HG02588 (cell line): Measurements from ENCODE around the gene HBZ.
A peak's percentile ranks its signal among the peaks of the same experiment; 100 is the strongest.
"Not testable (repeated sequence)": the region's sequence is repeated elsewhere in the genome, so short reads cannot be mapped to it uniquely, and the experiment has no call there.

ENCODE experiments used
- ATAC-seq: cut with Tn5 transposase; IDR thresholded peaks from one replicate; pipeline ENCODE4 v1.9.1; 2021; ENCODE audit warnings: mild to moderate bottlenecking, moderate library complexity; ENCODE audit not compliant: unreplicated experiment

The HBZ gene

DNA sequence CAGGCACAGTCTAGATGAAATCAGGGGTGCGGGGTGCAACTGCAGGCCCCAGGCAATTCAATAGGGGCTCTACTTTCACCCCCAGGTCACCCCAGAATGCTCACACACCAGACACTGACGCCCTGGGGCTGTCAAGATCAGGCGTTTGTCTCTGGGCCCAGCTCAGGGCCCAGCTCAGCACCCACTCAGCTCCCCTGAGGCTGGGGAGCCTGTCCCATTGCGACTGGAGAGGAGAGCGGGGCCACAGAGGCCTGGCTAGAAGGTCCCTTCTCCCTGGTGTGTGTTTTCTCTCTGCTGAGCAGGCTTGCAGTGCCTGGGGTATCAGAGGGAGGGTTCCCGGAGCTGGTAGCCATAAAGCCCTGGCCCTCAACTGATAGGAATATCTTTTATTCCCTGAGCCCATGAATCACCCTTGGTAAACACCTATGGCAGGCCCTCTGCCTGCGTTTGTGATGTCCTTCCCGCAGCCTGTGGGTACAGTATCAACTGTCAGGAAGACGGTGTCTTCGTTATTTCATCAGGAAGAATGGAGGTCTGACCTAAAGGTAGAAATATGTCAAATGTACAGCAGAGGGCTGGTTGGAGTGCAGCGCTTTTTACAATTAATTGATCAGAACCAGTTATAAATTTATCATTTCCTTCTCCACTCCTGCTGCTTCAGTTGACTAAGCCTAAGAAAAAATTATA lies 25.7 kb downstream of the HBZ start:
- no peak for ATAC-seq

DNA sequence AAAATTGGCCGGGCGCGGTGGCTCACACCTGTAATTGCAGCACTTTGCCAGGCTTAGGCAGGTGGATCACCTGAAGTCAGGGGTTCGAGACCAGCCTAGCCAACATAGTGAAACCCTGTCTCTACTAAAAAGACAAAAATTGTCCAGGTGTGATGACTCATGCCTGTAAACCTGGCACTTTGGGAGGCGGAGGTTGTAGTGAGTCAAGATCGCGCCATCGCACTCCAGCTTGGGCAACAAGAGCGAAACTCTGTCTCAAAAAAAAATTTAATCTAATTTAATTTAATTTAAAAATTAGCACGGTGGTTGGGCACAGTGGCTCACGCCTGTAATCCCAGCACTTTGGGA lies 26.2 kb downstream of the HBZ start:
- ATAC-seq, result no peak

DNA sequence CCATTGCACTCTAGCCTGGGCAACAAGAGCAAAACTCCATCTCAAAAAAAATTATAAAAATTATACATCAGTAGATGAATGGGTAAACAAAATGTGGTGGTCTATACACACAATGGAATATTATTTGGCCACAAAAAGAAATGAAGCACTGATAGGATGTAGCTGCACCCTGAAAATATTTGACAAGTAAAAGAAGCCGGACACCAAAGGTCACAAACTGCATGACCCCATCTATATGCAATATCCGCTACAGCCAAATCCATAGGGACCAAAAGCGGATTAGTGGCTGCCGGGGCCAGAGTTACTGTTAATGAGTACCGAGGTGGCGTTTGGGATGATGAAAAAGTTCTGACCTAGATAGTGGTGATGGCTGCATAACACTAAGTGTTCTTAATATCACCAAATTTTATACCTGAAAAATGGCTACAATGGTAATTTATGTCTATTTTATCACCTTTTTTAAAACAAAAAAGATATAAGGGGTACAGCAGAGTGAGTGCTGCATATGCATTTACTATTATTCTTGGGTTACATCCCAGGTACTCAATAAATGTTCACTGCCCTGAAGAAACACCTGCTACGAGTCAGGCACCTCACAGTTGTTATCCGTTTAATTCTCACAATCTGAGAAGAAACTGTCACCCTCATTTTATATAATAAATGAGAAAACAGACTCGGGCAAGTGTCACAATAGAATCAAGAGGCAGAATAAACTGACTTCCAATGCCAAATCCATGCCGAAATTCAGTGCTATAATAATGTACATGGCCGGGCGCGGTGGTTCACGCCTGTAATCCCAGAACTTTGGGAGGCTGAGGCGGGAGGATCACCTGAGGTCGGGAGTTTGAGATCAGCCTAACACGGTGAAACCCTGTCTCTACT lies 27.0 kb downstream of the HBZ start:
- no peak for ATAC-seq

DNA sequence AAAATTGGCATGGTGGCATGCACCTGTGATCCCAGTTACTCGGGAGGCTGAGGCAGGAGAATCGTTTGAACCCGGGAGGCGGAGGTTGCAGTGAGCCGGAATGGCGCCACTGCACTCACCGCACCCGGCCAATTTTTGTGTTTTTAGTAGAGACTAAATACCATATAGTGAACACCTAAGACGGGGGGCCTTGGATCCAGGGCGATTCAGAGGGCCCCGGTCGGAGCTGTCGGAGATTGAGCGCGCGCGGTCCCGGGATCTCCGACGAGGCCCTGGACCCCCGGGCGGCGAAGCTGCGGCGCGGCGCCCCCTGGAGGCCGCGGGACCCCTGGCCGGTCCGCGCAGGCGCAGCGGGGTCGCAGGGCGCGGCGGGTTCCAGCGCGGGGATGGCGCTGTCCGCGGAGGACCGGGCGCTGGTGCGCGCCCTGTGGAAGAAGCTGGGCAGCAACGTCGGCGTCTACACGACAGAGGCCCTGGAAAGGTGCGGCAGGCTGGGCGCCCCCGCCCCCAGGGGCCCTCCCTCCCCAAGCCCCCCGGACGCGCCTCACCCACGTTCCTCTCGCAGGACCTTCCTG lies 27.7 kb downstream of the HBZ start, which contains the start of gene HBQ1:
HBQ1 (plus strand) TSS at position 359 of the 575 bp plus-strand sequence; CDS start at position 387, 28 bp downstream.
- no peak for ATAC-seq

DNA sequence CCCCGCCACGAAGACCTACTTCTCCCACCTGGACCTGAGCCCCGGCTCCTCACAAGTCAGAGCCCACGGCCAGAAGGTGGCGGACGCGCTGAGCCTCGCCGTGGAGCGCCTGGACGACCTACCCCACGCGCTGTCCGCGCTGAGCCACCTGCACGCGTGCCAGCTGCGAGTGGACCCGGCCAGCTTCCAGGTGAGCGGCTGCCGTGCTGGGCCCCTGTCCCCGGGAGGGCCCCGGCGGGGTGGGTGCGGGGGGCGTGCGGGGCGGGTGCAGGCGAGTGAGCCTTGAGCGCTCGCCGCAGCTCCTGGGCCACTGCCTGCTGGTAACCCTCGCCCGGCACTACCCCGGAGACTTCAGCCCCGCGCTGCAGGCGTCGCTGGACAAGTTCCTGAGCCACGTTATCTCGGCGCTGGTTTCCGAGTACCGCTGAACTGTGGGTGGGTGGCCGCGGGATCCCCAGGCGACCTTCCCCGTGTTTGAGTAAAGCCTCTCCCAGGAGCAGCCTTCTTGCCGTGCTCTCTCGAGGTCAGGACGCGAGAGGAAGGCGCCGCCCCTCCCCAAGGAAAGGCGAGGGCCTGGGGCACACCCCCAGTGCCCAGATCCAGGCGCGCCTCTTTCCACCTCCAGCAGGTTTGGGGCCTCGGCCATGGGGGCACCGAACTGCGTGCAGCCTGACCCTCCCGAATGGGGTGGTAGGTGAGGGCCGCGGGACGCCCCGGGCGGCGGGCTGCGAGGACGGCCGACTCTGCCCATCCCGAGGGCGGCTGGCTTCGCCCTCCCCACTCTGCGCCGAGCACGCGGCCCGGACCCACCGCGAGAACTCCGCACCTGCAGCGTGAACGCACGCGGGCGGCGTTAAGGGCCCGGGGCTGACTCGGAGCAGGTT lies 28.5 kb downstream of the HBZ start:
- ATAC-seq, result no peak

DNA sequence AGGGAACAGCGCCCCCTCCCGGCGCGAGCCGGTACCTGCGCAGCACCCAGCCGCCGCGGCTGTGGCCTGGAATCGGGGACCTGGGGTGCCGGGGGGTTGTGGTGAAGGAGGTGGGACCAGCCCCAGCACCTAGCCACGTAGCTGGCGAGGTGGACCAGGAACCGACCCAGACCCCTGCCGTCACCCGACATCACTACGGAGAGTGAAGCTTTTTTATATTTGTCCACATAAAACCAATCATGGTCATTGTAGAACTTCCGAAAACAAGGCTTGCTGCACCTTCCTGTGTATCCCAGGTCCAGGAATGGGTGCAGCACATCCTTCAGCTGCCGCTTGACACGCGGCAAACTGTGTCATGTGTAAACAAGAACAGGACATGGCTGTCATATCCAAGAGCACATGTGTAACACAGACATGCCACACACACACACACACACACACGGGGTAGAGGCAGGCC lies 29.1 kb downstream of the HBZ start:
- peak; percentile 53 for ATAC-seq

DNA sequence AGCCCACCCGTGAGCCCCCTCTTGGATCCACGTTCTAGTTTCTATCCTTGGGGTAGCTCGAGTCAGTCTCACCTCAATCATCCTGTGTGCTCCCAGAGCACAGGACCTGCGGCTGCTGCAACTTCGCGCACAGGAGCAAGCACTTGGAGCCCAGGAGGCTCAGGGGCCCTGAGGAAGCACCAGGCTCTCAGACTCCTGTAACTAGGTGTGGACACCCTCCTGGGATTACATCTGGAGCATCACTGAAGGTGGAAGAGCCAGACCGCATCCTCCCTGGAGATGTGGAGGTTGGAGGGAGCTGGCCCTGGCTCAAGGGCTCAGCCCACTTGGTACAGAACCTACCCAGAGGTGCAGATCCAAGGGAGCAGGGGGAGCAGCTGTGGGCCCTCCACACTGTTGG lies 30.6 kb downstream of the HBZ start:
- ATAC-seq, result no peak

DNA sequence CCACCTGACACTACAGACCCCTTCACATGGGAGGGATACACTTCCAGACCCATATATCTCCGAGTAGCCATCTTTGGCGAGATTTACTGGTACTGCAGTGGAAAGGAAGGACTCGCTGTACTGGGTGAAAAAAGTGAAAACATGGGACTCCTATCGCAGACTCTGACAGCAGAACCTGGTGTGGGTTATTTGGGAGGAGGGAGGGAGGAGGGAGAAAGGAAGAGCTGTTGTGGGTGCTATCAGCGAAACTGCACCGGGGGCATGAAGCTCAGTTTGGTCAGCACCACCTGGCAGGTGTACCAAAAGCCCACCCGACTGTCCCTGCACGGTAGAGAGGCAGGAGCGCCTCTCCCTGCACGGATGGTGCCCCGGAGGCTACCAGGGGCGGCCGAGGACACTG lies 32.8 kb downstream of the HBZ start:
- no peak for ATAC-seq

DNA sequence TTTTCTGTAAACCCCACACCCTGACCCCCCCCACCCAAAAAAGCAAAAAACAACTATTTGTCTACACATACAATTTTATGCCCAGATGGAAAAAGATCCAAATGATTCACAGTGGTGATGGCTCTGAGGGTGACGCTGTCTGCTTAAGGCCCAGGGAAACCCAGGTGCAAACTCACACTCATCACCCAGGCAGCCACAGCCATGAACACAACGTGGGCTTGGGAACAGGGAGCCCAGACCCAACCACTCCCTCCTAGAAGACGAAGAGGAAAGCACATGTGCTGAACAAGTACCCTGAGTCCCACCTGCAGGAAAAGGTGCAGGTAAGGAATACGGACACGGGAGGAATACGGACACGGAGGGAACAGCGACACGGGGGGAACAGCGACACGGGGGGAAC lies 33.2 kb downstream of the HBZ start:
- no peak for ATAC-seq

DNA sequence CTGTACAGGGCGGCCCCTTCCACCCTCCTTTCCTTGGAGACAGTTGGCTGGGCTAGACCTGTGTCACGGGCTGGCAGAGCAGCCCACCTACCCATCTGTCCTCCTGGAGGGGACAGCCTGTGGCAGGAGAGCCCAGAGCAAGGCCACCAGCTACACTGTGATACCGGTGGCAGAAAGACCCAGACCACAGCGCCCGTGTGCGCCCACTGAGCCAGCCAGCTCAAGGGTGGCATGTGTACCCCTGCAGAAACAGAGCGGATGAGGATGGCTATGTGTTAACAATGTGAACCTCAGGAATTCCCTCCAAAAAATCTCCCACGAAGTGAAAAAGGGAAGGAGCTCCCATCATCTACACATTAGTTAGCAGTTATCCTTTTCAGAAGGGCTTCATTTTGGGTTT lies 34.9 kb downstream of the HBZ start:
- ATAC-seq, result no peak

DNA sequence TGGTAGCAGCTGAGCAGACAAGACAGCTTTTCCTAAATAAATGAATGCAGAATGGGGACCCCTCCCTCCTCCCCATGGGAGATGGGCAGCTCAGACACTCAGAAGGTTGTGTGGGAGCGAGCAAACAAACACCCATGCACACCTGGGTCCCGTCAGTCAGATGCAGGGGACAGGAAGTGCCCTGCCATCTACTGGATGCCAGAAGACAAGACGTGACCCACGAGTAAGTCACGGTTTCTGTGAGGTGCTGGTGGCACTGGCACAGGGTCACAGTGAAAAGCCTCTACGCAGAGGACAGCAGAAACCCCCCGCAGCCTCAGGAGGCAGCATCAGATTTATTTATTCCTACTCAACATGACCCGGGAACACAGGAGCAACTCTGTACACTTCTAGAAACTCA lies 36.2 kb downstream of the HBZ start:
- no peak for ATAC-seq

DNA sequence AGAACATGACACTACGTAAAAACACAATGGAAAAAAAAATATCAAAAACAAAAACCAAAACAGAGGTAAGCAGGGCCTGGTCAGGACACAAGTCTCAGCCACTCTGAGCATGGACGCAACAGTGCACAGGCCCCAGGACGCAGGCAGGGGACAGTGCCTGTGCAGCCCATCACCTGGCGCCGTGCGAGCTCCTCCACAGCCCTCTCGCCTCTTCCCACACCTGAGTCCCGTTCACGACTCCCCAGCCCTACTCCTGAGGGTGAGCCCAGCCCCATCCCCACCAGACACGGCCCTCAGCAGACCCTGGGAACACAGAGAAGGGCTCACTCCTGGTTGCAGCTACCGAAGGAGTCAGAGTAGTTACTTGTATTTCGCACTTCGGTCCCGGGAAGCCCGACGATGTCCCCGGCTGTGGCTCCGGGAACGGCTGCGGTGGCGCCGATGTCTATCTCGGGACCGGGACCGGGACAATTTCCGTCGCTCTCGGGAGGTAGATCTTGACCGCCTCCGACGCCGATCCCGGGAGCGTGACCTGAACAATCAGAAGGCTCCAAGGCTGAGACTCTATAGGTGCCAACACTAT lies 37.3 kb downstream of the HBZ start:
- ATAC-seq, result no peak

DNA sequence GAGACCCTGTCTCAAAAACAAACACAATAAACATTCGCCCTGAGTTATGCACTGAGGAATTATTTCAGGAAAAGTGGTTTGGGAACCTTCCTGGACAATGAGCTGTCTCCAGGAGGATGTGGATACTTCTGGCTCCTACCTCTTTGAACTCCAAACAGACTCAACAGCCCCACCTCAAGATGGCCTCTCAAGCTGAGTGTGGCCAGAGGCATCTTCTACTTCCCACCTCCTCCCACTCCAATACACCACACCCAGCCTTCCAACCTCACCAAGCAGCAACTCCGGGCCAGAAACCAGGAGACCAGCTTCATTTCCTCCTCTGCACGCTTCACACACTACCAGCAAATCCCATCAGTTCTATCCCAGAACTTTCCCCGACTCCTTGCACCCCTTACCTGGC lies 39.4 kb downstream of the HBZ start:
- ATAC-seq, result no peak

DNA sequence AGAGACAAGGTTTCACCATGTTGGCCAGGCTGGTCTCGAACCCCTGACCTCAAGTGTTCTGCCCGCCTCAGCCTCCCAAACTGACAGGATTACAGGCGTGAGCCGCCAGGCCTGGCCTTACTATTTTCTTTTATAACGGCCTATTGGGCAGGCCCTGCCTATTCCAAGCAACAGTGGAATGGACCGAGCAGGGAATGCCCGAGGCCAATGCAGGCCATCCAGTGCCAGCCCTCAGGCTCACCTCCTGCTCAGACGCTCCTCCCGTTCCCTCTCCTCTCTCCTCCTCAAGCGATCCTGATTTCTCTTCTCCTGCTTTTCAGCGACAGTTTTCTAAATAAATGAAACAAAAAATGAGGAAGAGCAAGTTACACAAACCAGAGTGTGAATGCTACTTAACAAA lies 40.2 kb downstream of the HBZ start:
- ATAC-seq, result no peak

DNA sequence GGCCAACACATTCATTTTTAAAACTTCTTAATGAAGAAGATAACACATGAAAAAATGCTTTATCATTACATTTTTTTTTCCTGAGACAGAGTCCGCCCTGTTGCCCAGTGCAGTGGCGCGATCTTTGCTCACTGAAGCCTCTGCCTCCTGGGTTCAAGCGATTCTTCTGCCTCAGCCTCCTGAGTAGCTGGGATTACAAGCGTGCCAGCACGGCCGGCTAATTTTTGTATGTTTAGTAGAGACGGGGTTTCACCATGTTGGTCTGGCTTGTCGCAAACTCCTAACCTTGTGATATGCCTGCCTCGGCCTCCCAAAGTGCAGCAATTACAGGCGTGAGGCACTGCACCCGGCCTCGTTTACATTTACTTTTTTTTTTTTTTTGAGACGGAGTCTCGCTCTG lies 41.0 kb downstream of the HBZ start:
- no peak for ATAC-seq

DNA sequence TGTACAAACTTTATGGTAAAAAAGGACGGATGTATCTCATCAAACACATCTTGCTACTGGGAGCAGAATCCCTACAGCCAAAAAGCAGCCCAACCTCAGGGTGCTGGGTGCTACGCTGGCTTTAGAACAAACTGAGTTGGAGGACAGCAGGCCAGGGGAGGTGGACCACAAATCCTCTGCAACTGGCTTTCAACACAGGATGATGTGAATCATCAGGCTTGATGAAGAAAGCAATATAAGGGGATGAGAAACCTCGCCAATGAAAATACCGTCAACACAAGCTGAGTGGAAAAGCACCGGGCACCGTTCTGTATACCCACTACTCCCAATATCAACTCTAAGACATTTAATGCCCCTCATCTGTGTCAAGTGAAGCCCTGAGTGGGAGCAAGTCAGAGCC lies 42.1 kb downstream of the HBZ start:
- ATAC-seq, result no peak

DNA sequence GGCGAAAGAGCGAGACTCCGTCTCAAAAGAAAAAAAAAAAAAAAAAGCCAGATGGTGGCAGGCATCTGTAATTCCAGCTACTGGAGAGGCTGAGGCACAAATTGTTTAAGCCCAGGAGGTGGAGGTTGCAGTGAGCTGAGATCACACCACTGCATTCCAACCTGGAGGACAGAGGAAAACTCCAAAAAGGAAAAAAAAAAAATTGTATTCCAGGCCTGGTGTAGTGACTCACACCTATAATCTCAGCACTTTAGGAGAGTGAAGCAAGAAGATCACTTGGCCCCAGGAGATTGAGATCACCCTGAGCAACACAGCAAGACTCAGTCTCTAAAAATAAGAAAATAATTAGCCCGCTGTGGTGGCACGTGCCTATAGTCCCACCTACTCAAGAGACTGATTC lies 47.9 kb downstream of the HBZ start:
- no peak for ATAC-seq

DNA sequence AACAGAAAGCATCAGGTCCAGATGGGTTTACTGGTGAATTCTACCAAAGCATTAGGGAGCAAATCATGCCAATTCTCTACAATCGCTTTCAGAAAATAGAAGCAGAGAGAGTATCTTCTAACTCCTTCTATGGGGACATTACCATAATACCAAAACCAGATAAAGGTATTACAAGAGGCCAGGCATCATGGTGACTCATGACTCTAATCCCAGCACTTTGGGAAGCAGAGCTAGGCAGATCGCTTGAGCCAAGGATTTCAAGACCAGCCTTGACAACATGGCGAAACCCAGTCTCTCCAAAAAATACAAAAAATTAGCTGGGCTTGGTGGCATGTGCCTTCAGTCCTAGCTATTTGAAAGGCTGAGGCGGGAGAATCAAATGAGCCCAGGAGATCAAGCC lies 50.8 kb downstream of the HBZ start:
- ATAC-seq, result no peak

DNA sequence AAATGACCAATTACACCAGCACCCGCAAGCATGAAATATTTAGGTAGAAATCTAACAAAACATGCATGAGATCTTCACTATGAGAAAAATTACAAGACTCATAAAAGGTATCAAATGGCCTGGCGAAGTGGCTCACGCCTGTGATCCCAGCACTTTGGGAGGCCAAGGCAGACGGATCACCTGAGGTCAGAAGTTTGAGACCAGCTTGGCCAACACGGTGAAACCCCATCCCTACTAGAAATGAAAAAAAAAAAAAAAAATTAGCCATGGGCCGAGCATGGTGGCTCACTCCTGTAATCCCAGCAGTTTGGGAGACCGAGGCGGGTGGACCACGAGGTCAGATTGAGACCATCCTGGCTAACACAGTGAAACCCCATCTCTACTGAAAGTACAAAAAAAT lies 51.6 kb downstream of the HBZ start:
- ATAC-seq, result not testable (repeated sequence)
